ENCODE results near the gene USP22.
A peak's percentile ranks its signal among the peaks of the same experiment; 100 is the strongest.

The USP22 gene

DNA sequence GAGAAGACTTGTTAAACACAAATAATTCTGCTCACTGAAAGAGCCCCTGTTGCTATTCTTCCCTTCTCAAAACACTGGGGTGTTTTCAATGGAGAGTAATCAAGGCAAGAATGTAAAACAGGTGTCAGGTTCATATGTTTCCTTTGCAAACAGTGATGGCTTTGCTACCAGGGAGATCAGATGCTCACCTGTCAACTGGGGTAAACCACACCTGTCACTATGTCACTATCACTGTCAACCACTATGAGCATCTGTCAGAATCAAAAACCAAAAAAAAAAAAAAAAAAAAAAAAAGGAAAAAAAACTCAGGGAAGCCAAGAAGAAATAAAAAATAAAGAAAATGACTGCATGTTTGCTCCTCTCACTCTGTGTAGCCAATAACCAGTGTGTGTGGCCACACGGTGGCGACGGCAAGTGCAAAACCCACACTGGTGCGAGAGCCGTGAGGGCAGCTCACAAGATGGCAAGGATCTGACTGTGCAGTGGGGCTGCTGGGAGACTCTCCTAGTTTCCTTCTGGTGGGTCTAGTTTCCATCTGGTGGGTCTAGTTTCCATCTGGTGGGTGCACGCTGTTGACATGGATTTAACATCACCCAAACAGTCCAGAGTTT is 22.7 kb downstream of the USP22 start:
- TF ChIP-seq, protein P1, sequence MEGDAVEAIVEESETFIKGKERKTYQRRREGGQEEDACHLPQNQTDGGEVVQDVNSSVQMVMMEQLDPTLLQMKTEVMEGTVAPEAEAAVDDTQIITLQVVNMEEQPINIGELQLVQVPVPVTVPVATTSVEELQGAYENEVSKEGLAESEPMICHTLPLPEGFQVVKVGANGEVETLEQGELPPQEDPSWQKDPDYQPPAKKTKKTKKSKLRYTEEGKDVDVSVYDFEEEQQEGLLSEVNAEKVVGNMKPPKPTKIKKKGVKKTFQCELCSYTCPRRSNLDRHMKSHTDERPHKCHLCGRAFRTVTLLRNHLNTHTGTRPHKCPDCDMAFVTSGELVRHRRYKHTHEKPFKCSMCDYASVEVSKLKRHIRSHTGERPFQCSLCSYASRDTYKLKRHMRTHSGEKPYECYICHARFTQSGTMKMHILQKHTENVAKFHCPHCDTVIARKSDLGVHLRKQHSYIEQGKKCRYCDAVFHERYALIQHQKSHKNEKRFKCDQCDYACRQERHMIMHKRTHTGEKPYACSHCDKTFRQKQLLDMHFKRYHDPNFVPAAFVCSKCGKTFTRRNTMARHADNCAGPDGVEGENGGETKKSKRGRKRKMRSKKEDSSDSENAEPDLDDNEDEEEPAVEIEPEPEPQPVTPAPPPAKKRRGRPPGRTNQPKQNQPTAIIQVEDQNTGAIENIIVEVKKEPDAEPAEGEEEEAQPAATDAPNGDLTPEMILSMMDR (IDR thresholded peaks at IDR 0.05; ENCODE audit: insufficient read depth, low read length, poor library complexity, severe bottlenecking), result peak; percentile 30
- TF ChIP-seq EZH2phosphoT487 (conservative IDR thresholded peaks at IDR 0.05; ENCODE audit: low read length), result no peak
- Histone ChIP-seq H3K79me2 (ENCODE audit: insufficient read depth, low read length) (peaks cover 94% of the 10 kb centered on the region), H3K4me3 (ENCODE audit: insufficient read depth, low read length, poor library complexity, severe bottlenecking) (no peak overlapping the region), H3K27me3 (ENCODE audit: low read length) (no peaks in the 10 kb centered on the region), H3K4me2 (ENCODE audit: low read depth, low read length, poor library complexity, severe bottlenecking) (no peak overlapping the region), H3K27ac (ENCODE audit: low read depth, low read length) (no peak overlapping the region), H3K9ac (ENCODE audit: low read length) (no peak overlapping the region), H2AFZ (ENCODE audit: low read depth, low read length, severe bottlenecking) (no peak overlapping the region), H3K9me3 (ENCODE audit: insufficient read depth, low read length) (no peaks in the 10 kb centered on the region), H3F3A (ENCODE audit: insufficient read depth) (peaks cover 10% of the 10 kb centered on the region; the same call in 1 of the 2 replicates), H4K20me1 (ENCODE audit: low read depth, low read length) (peaks cover 45% of the 10 kb centered on the region), H3K36me3 (ENCODE audit: low read length) (peaks cover 65% of the 10 kb centered on the region), H3K9me2 (replicated peaks; ENCODE audit: insufficient read depth, low read length) (no peaks in the 10 kb centered on the region)

DNA sequence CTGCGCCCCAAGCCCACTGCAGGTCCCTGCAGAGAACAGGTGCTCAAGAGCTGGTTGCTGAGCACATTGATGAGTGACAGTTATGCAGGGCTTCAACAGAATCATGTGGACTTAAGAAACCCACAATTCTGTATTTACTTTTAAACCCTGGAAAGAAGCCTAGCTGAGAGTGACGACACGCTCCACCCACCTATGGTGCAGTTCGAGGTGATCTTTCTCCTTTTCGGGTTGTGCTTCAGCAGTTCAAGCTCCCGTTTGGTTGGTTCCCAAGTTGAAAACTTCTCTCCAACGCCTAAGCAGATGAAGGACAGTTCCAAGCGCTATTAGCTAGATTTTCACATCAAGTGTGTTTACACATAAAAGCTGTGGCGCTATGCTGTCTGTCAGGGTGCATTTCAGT is 23.9 kb downstream of the USP22 start:
- peaks cover 94% of the 10 kb centered on the region for H3K79me2 ChIP-seq (ENCODE audit: insufficient read depth, low read length)

DNA sequence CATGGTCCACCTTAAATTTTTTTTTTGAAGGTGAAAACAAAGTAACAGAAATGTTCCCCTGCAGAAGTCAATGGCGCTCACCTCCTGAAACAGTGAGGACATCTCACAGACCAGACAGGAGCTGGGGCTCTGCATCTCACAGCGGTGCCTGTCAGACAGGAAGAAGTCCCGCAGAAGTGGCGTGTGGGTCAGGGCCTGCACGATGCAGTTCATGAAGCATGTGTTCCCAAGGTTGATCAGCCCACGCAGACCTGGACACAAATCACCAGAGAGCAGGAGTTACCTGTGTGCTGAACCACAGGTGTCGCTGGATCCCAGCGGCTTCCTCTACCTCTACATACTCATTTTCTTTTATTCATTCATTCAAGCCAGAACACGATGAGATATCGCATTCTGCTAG is 24.9 kb downstream of the USP22 start:
- Histone ChIP-seq H3F3A (ENCODE audit: insufficient read depth) (0 out of 2 replicates have a peak, but pooled peaks cover 8% of the 10 kb centered on the region), H3K79me2 (ENCODE audit: insufficient read depth, low read length) (peaks cover 91% of the 10 kb centered on the region), H3K9me3 (ENCODE audit: insufficient read depth, low read length) (no peaks in the 10 kb centered on the region), H3K36me3 (ENCODE audit: low read length) (peaks cover 69% of the 10 kb centered on the region), H3K4me3 (ENCODE audit: insufficient read depth, low read length, poor library complexity, severe bottlenecking) (no peak overlapping the region), H2AFZ (ENCODE audit: low read depth, low read length, severe bottlenecking) (no peak overlapping the region), H3K27ac (ENCODE audit: low read depth, low read length) (no peak overlapping the region), H4K20me1 (ENCODE audit: low read depth, low read length) (peaks cover 36% of the 10 kb centered on the region; the same call in 1 of the 2 replicates), H3K4me2 (ENCODE audit: low read depth, low read length, poor library complexity, severe bottlenecking) (no peak overlapping the region), H3K9me2 (replicated peaks; ENCODE audit: insufficient read depth, low read length) (no peaks in the 10 kb centered on the region), H3K9ac (ENCODE audit: low read length) (no peak overlapping the region), H3K27me3 (ENCODE audit: low read length) (no peaks in the 10 kb centered on the region)
- TF ChIP-seq EZH2phosphoT487 (conservative IDR thresholded peaks at IDR 0.05; ENCODE audit: low read length), result no peak
- TF ChIP-seq, protein P1 (IDR thresholded peaks at IDR 0.05; ENCODE audit: insufficient read depth, low read length, poor library complexity, severe bottlenecking), result no peak

More for the DNA sequence above, 23.9 kb downstream of the USP22 start:
- H3K9me3 ChIP-seq (ENCODE audit: insufficient read depth, low read length), result no peaks in the 10 kb centered on the region
- H3F3A ChIP-seq (ENCODE audit: insufficient read depth), result 0 out of 2 replicates have a peak, but pooled peaks cover 8% of the 10 kb centered on the region
- no peaks in the 10 kb centered on the region for H3K9me2 ChIP-seq (replicated peaks; ENCODE audit: insufficient read depth, low read length)
- H3K4me3 ChIP-seq (ENCODE audit: insufficient read depth, low read length, poor library complexity, severe bottlenecking), result no peak overlapping the region
- no peak overlapping the region for H3K9ac ChIP-seq (ENCODE audit: low read length)
- peaks cover 35% of the 10 kb centered on the region; the same call in 1 of the 2 replicates for H4K20me1 ChIP-seq (ENCODE audit: low read depth, low read length)
- H3K27me3 ChIP-seq (ENCODE audit: low read length), result no peaks in the 10 kb centered on the region
- H3K27ac ChIP-seq (ENCODE audit: low read depth, low read length), result no peak overlapping the region
- TF ChIP-seq, protein P1 (IDR thresholded peaks at IDR 0.05; ENCODE audit: insufficient read depth, low read length, poor library complexity, severe bottlenecking), result no peak
- no peak for TF ChIP-seq EZH2phosphoT487 (conservative IDR thresholded peaks at IDR 0.05; ENCODE audit: low read length)
- H3K4me2 ChIP-seq (ENCODE audit: low read depth, low read length, poor library complexity, severe bottlenecking), result no peak overlapping the region
- H3K36me3 ChIP-seq (ENCODE audit: low read length), result peaks cover 66% of the 10 kb centered on the region
- no peak overlapping the region for H2AFZ ChIP-seq (ENCODE audit: low read depth, low read length, severe bottlenecking)

All from SU-DHL-6 (cell line).